Esophagus squamous epithelium (tissue), 5 donors: ENCODE data around the gene LAMTOR5. TPM values are rescaled to one million over a fixed set of nuclear protein-coding genes. Genes with fewer than 3 reads are reported as not detected.

Experiments used
- DNase-seq: peaks from one replicate; lab custom pipeline; 2025; lab: John Stamatoyannopoulos, UW
- H3K27ac ChIP-seq, 4 donors: fragments of 200-600 bp; sonication (generic); one replicate each; pipeline ENCODE4 v1.5.1; 2016 to 2019; ENCODE audit warnings: mild to moderate bottlenecking in 1 of 4
- H3K27me3 ChIP-seq, 4 donors: fragments of 200-600 bp; sonication (generic); 1 replicate in 3 of 4; 2 replicates in 1 of 4; pipeline versions ENCODE4 v1.5.1 to v1.6.0; 2017 to 2021; ENCODE audit warnings: antibody characterized with exemption in 1 of 4
- H3K36me3 ChIP-seq, 3 donors: fragments of 200-600 bp; sonication (generic); one replicate each; pipeline ENCODE4 v1.5.1; 2016 to 2019
- H3K4me1 ChIP-seq, 3 donors: fragments of 200-600 bp; sonication (generic); one replicate each; pipeline ENCODE4 v1.5.1; 2017 to 2019
- H3K4me3 ChIP-seq, 4 donors: fragments of 200-600 bp; sonication (generic); 1 replicate in 3 of 4; 2 replicates in 1 of 4; pipeline ENCODE4 v1.5.1; 2016 to 2019; ENCODE audit warnings: mild to moderate bottlenecking in 2 of 4, moderate library complexity in 1 of 4
- H3K9me3 ChIP-seq, 3 donors: fragments of 200-600 bp; sonication (generic); one replicate each; pipeline ENCODE4 v1.5.1; 2016 to 2019
- CTCF ChIP-seq, 6 experiments: fragments of 450-650 bp in 4 of 6; fragments of 200-600 bp in 2 of 6; sonication (generic) in 2 of 6; IDR thresholded peaks; one replicate each; pipeline ENCODE4 v1.5.1; 2016 to 2019; ENCODE audit warnings: antibody characterized with exemption in 6 of 6, mild to moderate bottlenecking in 4 of 6, moderate library complexity in 4 of 6
- POLR2A ChIP-seq, 4 donors: fragments of 450-650 bp; IDR thresholded peaks; one replicate each; pipeline ENCODE4 v1.6.1; 2017; ENCODE audit warnings: antibody characterized with exemption in 4 of 4, mild to moderate bottlenecking in 4 of 4, moderate library complexity in 3 of 4
- WGBS, 2 donors: methylation state at CpG; one replicate each; pipeline ENCODE4 v1.1.5; 2018; 5-methylcytosine and 5-hydroxymethylcytosine counted together
- intact Hi-C: fragments of 100-400 bp; cut with DNase I; formaldehyde crosslinking; loops from one replicate; pipeline ENCODE4 v1.15.0; 2022
- total RNA-seq, 4 donors: library from RNA; depleted of rRNA; stranded (reverse); fragments of >200 nt; gene quantifications; one replicate each; pipeline ENCODE4 v1.1.0, GENCODE V29; 2016
- donor health status: DM: yes; HTN: yes; CAD: no.

Gene LAMTOR5
- total RNA-seq, 4 donors from 2014 or later = 31.6 to 113 (median 99.1) TPM

GRCh38 chr1:110394493-110394820, 13.0 kb downstream of the LAMTOR5 start:
- H3K9me3 ChIP-seq = no peaks in the 10 kb centered on the region
- intact Hi-C loops = no loop called here
- H3K36me3 ChIP-seq = peaks cover 0 to 40% (median 0%) of the 10 kb centered on the region in 3 donors
- 71 to 86% methylated on average over 3 of the region's 3 CpGs for WGBS, 2 donors
- no peaks in the 10 kb centered on the region for H3K27me3 ChIP-seq
- H3K4me3 ChIP-seq = no peak overlapping the region
- DNase-seq = no peak
- H3K27ac ChIP-seq = peak overlapping the region in 3 of 4 donors; percentile 15 to 78 (median 38)
- peaks cover 0 to 42% (median 5%) of the 10 kb centered on the region in 3 donors for H3K4me1 ChIP-seq
- no peak for TF ChIP-seq CTCF (IDR thresholded peaks at IDR 0.05)
- no peak for TF ChIP-seq POLR2A (IDR thresholded peaks at IDR 0.05)

- no peak for TF ChIP-seq CTCF (IDR thresholded peaks at IDR 0.05)
- TF ChIP-seq POLR2A (IDR thresholded peaks at IDR 0.05) = no peak
- DNase-seq = no peak
- intact Hi-C loops = no loop called here
- WGBS, 2 donors = 42 to 50% methylated on average over 3 of the region's 3 CpGs
- Histone ChIP-seq H3K9me3 (no peaks in the 10 kb centered on the region), H3K27me3 (no peaks in the 10 kb centered on the region), H3K27ac (peak overlapping the region in 3 of 4 donors; percentile 15 to 78 (median 38)), H3K36me3 (peaks cover 0 to 34% (median 0%) of the 10 kb centered on the region in 3 donors), H3K4me1 (peaks cover 0 to 42% (median 5%) of the 10 kb centered on the region in 3 donors), H3K4me3 (no peak overlapping the region)
These were observed 13.6 kb downstream of the LAMTOR5 start for GRCh38 chr1:110393691-110394492.

GRCh38 chr1:110393286-110393685, 14.2 kb downstream of the LAMTOR5 start:
- H3K4me1 ChIP-seq = peaks cover 0 to 42% (median 5%) of the 10 kb centered on the region in 3 donors
- no peaks in the 10 kb centered on the region for H3K27me3 ChIP-seq
- H3K36me3 ChIP-seq = peaks cover 0 to 28% (median 0%) of the 10 kb centered on the region in 3 donors
- H3K27ac ChIP-seq = peak overlapping the region in 2 of 4 donors; percentile 38 to 78
- no peak for DNase-seq
- intact Hi-C loops = no loop called here
- WGBS, 2 donors = 55 to 80% methylated on average over 2 of the region's 2 CpGs
- no peak overlapping the region for H3K4me3 ChIP-seq
- no peak for TF ChIP-seq CTCF (IDR thresholded peaks at IDR 0.05)
- no peak for TF ChIP-seq POLR2A (IDR thresholded peaks at IDR 0.05)
- no peaks in the 10 kb centered on the region for H3K9me3 ChIP-seq

- H3K27me3 ChIP-seq = no peaks in the 10 kb centered on the region
- H3K36me3 ChIP-seq = peaks cover 0 to 15% (median 4%) of the 10 kb centered on the region in 3 donors
- H3K27ac ChIP-seq = peak within 1 kb of the TSS; percentile 7 to 78 (median 70)
- H3K4me3 ChIP-seq = peak within 1 kb of the TSS in 3 of 4 donors; percentile 7 to 50 (median 31)
- peaks cover 0 to 42% (median 5%) of the 10 kb centered on the region in 3 donors for H3K4me1 ChIP-seq
- intact Hi-C loops = no loop called here
- DNase-seq = no peak
- TF ChIP-seq CTCF (IDR thresholded peaks at IDR 0.05) = no peak
- no peak for TF ChIP-seq POLR2A (IDR thresholded peaks at IDR 0.05)
- WGBS, 2 donors = 45 to 55% methylated on average over 8 of the region's 8 CpGs
- H3K9me3 ChIP-seq = no peaks in the 10 kb centered on the region
These were observed 16.7 kb downstream of the LAMTOR5 start, which contains the start of gene SLC16A4 for GRCh38 chr1:110390692-110391245. Gene SLC16A4 (minus strand): TSS chr1:110391026. CDS start chr1:110389323, 1,703 bp downstream.

- intact Hi-C loops = no loop called here
- H3K27ac ChIP-seq = peak overlapping the region in 3 of 4 donors; percentile 61 to 78 (median 78)
- TF ChIP-seq POLR2A (IDR thresholded peaks at IDR 0.05) (no peak), CTCF (IDR thresholded peaks at IDR 0.05) (no peak)
- WGBS, 2 donors = 73 to 76% methylated on average over 6 of the region's 6 CpGs
- peaks cover 0 to 42% (median 5%) of the 10 kb centered on the region in 3 donors for H3K4me1 ChIP-seq
- H3K4me3 ChIP-seq = peak overlapping the region in 3 of 4 donors; percentile 7 to 50 (median 31)
- no peaks in the 10 kb centered on the region for H3K27me3 ChIP-seq
- DNase-seq = no peak
- peaks cover 0 to 11% (median 4%) of the 10 kb centered on the region in 3 donors for H3K36me3 ChIP-seq
- no peaks in the 10 kb centered on the region for H3K9me3 ChIP-seq
These were observed 17.4 kb downstream of the LAMTOR5 start for GRCh38 chr1:110390096-110390495.
